H1 (cell line): Measurements from ENCODE around the gene CSF2. TPM values are rescaled to one million over a fixed set of nuclear protein-coding genes. Genes with fewer than 3 reads are reported as not detected.

ENCODE experiments used
- CTCF ChIA-PET: fragments of 300-600 bp; sonication (Branson Sonifier 250); formaldehyde crosslinking; loops from one replicate; lab custom pipeline; 2021; ENCODE audit not compliant: partially characterized antibody; lab: Charles Lee
- POLR2A ChIA-PET: fragments of 300-600 bp; sonication (Branson Sonifier 250); formaldehyde crosslinking; loops from one replicate; lab custom pipeline; 2021; ENCODE audit warnings: inconsistent platforms; ENCODE audit not compliant: partially characterized antibody; lab: Charles Lee
- DNase-seq, 2 experiments: peaks; one replicate each; pipeline versions ENCODE4 v3.0.0 to v3.0.0-alpha.2; 2010 to 2022; ENCODE audit warnings: low spot score in 2 of 2, low read depth in 1 of 2, mixed read lengths in 1 of 2
- FAIRE-seq: peaks from 2 replicates; lab custom pipeline; 2011; peaks lifted over from hg19 to GRCh38; lab: Jason Lieb, UNC
- H2AFZ ChIP-seq: 2 replicates; pipeline ENCODE4 v1.8.1; 2012; ENCODE audit warnings: low read length, inconsistent platforms
- H2AK5ac ChIP-seq: 2 replicates; pipeline ENCODE4 v1.6.1; 2013; ENCODE audit warnings: low read depth, low read length
- H2BK120ac ChIP-seq: replicated peaks from 2 replicates; pipeline ENCODE3; 2013; ENCODE audit warnings: low read depth, low read length, inconsistent platforms
- H2BK12ac ChIP-seq: 2 replicates; pipeline ENCODE4 v1.6.1; 2013; ENCODE audit warnings: low read depth, low read length
- H2BK15ac ChIP-seq: 2 replicates; pipeline ENCODE4 v1.6.1; 2013; ENCODE audit warnings: low read length
- H2BK20ac ChIP-seq: 2 replicates; pipeline ENCODE4 v1.6.1; 2013; ENCODE audit warnings: low read length
- H2BK5ac ChIP-seq: 2 replicates; pipeline ENCODE4 v1.6.1; 2013; ENCODE audit warnings: low read depth, low read length
- H3K14ac ChIP-seq: 2 replicates; pipeline ENCODE4 v1.6.1; 2013; ENCODE audit warnings: inconsistent platforms; ENCODE audit not compliant: insufficient read length
- H3K18ac ChIP-seq: 2 replicates; pipeline ENCODE4 v1.6.1; 2013; ENCODE audit warnings: low read length; ENCODE audit errors: extremely low read depth
- H3K23ac ChIP-seq: 2 replicates; pipeline ENCODE4 v1.6.1; 2013; ENCODE audit warnings: inconsistent platforms; ENCODE audit not compliant: insufficient read length
- H3K23me2 ChIP-seq: 2 replicates; pipeline ENCODE4 v1.6.1; 2013; ENCODE audit warnings: low read depth, low read length
- H3K27ac ChIP-seq: 2 replicates; pipeline ENCODE4 v1.6.1; 2011; ENCODE audit warnings: low read depth, low read length, inconsistent platforms
- H3K27me3 ChIP-seq, 4 experiments: replicated peaks in 1 of 4; 1 replicate in 1 of 4; 2 replicates in 3 of 4; pipeline versions ENCODE4 v1.6.1 to v1.8.1; 2011 to 2013; ENCODE audit warnings: low read length in 3 of 4, mild to moderate bottlenecking in 3 of 4, inconsistent platforms in 2 of 4, mixed read lengths in 2 of 4, moderate library complexity in 1 of 4; ENCODE audit not compliant: control insufficient read depth in 3 of 4, insufficient read depth in 3 of 4; ENCODE audit errors: extremely low read depth in 1 of 4
- H3K36me3 ChIP-seq, 4 experiments: 2 replicates each; pipeline versions ENCODE4 v1.6.1 to v1.8.1; 2011 to 2013; ENCODE audit warnings: mild to moderate bottlenecking in 4 of 4, low read length in 3 of 4, moderate library complexity in 2 of 4, control low read depth in 1 of 4, inconsistent platforms in 1 of 4; ENCODE audit not compliant: insufficient read depth in 4 of 4, control insufficient read depth in 2 of 4
- H3K4ac ChIP-seq: replicated peaks from 2 replicates; pipeline ENCODE3; 2013; ENCODE audit warnings: low read length, low read depth, mixed read lengths, inconsistent platforms; ENCODE audit not compliant: insufficient read length
- H3K4me1 ChIP-seq, 4 experiments: replicated peaks in 1 of 4; 1 replicate in 1 of 4; 2 replicates in 3 of 4; pipeline versions ENCODE4 v1.6.1 to v1.8.1; 2011 to 2013; ENCODE audit warnings: low read length in 3 of 4, inconsistent platforms in 2 of 4, mixed read lengths in 1 of 4; ENCODE audit not compliant: insufficient read depth in 4 of 4, control insufficient read depth in 3 of 4
- H3K4me2 ChIP-seq, 2 experiments: 2 replicates each; pipeline versions ENCODE4 v1.6.1 to v1.8.1; 2011 to 2013; ENCODE audit warnings: low read depth in 2 of 2, low read length in 2 of 2, control low read depth in 1 of 2, inconsistent platforms in 1 of 2, mild to moderate bottlenecking in 1 of 2; ENCODE audit not compliant: insufficient read depth in 1 of 2
- H3K4me3 ChIP-seq, 4 experiments: fragments of 200-600, 300-600 bp in 1 of 4; sonication (generic), shearing (Covaris generic), sonication (Bioruptor Twin) in 1 of 4; 2 replicates each; pipeline versions ENCODE4 v1.5.1 to v1.8.1; 2011 to 2016; ENCODE audit warnings: low read length in 4 of 4, low read depth in 3 of 4, control low read depth in 2 of 4, inconsistent platforms in 2 of 4, mild to moderate bottlenecking in 2 of 4, mixed read lengths in 1 of 4, moderate library complexity in 1 of 4; ENCODE audit not compliant: insufficient read depth in 2 of 4; ENCODE audit errors: extremely low read depth in 1 of 4
- H3K56ac ChIP-seq: replicated peaks from 2 replicates; pipeline ENCODE3; 2013; ENCODE audit warnings: low read depth, mild to moderate bottlenecking, mixed read lengths, low read length, inconsistent platforms; ENCODE audit not compliant: insufficient read length
- H3K79me1 ChIP-seq: 2 replicates; pipeline ENCODE4 v1.6.1; 2013; ENCODE audit warnings: low read depth, low read length, control low read depth
- H3K79me2 ChIP-seq, 2 experiments: 2 replicates each; pipeline versions ENCODE4 v1.6.1 to v1.8.1; 2012 to 2013; ENCODE audit warnings: low read length in 2 of 2, mild to moderate bottlenecking in 2 of 2, inconsistent platforms in 1 of 2; ENCODE audit not compliant: insufficient read depth in 2 of 2, control insufficient read depth in 1 of 2
- H3K9ac ChIP-seq, 4 experiments: replicated peaks in 1 of 4; 1 replicate in 1 of 4; 2 replicates in 3 of 4; pipeline versions ENCODE4 v1.6.1 to v1.8.1; 2011 to 2013; ENCODE audit warnings: low read depth in 3 of 4, low read length in 3 of 4, control low read depth in 2 of 4, mild to moderate bottlenecking in 2 of 4, moderate library complexity in 2 of 4, inconsistent platforms in 1 of 4; ENCODE audit errors: extremely low read depth in 1 of 4
- H3K9me3 ChIP-seq, 2 experiments: 2 replicates each; pipeline versions ENCODE4 v1.6.1 to v1.8.1; 2012 to 2013; ENCODE audit warnings: mild to moderate bottlenecking in 2 of 2, moderate library complexity in 2 of 2, control low read depth in 1 of 2, inconsistent platforms in 1 of 2, low read depth in 1 of 2, low read length in 1 of 2, mixed read lengths in 1 of 2; ENCODE audit not compliant: insufficient read depth in 2 of 2
- H4K20me1 ChIP-seq, 2 experiments: replicated peaks in 1 of 2; 2 replicates each; pipeline versions ENCODE3 to v1.8.1; 2011 to 2013; ENCODE audit warnings: inconsistent platforms in 2 of 2, low read length in 2 of 2, mild to moderate bottlenecking in 1 of 2; ENCODE audit not compliant: insufficient read depth in 2 of 2, control insufficient read depth in 1 of 2
- H4K5ac ChIP-seq: 2 replicates; pipeline ENCODE4 v1.6.1; 2013; ENCODE audit warnings: low read length, low read depth, mixed read lengths, inconsistent platforms; ENCODE audit not compliant: insufficient read length
- H4K8ac ChIP-seq: 2 replicates; pipeline ENCODE4 v1.8.0; 2013; ENCODE audit warnings: mild to moderate bottlenecking, moderate library complexity, low read length, inconsistent platforms; ENCODE audit not compliant: insufficient read depth; ENCODE audit errors: extremely low read depth
- H4K91ac ChIP-seq: replicated peaks from 2 replicates; pipeline ENCODE3; 2013; ENCODE audit warnings: low read length, mixed read lengths, inconsistent platforms; ENCODE audit not compliant: insufficient read length
- POLR2AphosphoS5 ChIP-seq: IDR thresholded peaks from 2 replicates; pipeline ENCODE4 v1.6.1; 2011; ENCODE audit warnings: low read depth, low read length
- SIX5 ChIP-seq: IDR thresholded peaks from 2 replicates; pipeline ENCODE4 v1.6.1; 2011; ENCODE audit warnings: mild to moderate bottlenecking, low read depth, low read length
- WGBS, 2 experiments: shearing (Covaris generic) in 1 of 2; methylation state at CpG; one replicate each; pipeline versions ENCODE4 v1.1.6 to v1.1.7; 2013 to 2015; ENCODE audit warnings: low lambda C conversion rate in 2 of 2, mixed read lengths in 2 of 2, inconsistent platforms in 1 of 2, low coverage in 1 of 2, missing lambda C conversion rate in 1 of 2; ENCODE audit not compliant: insufficient replicate concordance in 2 of 2, insufficient coverage in 1 of 2, insufficient read length in 1 of 2; ENCODE audit errors: extremely low coverage in 1 of 2, missing lambda C conversion rate in 1 of 2; 5-methylcytosine and 5-hydroxymethylcytosine counted together
- polyA plus RNA-seq, 7 experiments: library from polyadenylated mRNA; depleted of rRNA in 3 of 7; stranded (reverse) in 5 of 7; unstranded in 2 of 7; fragments of >200 nt in 5 of 7; fragments of 200-250 nt in 2 of 7; gene quantifications; 1 replicate in 5 of 7; 2 replicates in 1 of 7; 4 replicates in 1 of 7; pipeline versions ENCODE4 v1.2.1 to v1.2.3, GENCODE V29; 2011 to 2013; ENCODE audit warnings: missing spikeins in 2 of 7, mixed read lengths in 2 of 7
- total RNA-seq: library from RNA; stranded (reverse); fragmentation: NEBNext Ultra II Directional; extraction: Animal tissue kit (Norgen Biotek cat#: 25700); gene quantifications from 2 replicates; pipeline ENCODE4 v1.2.1, GENCODE V29; 2021

CSF2 gene
- total and polyA plus RNA-seq, 2 of the 8 experiments (the other 6 are each of a cell fraction or from before 2014, with no cell fraction given) = not detected

DNA sequence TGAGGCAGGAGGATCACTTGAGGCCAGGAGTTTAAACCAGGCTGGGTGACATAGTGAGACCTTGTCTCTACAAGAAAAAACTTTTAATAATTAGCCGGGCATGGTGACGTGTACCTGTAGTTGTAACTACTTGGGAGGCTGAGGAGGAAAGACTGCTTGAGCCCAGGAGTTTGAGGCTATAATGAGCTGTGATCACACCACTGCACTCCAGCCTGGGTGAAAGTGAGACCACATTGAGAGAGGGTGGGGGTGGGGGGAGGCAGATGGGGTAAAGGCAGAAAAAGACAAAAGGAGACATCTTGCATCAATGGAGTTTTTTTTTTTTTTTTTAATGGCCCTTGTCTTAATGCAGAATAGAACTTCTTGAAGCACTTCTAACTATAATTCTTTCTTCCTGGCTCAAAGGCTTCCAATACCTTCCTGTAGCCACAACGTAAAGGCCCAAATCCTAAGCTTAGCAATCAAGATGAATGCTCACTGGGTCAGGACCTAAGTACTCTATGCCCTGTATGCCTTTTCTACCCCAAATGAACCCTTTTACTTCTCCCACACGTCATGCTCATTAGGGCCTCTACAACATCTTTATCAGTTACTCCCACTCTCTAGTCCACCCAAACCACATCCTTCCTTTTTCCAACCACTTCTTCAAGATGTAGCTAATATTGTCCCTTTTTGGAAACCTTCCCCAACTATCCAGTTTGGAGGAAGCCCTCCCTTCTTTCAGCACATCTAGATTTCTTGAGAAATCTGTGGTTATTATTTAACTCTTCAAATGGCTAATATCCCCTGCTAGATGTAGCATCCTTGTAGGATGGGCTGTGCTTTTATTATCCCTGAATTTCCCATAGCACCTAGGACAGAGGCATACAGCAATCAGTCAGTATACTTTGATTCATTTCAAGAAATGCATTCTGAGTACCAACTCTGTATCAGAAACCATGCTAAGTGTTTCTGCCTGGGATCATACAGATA is 40.8 kb downstream of the CSF2 start:
- 87% methylated on average over 4 of the region's 4 CpGs; no CpG with 5 or more reads in 1 of the 2 experiments for WGBS, 2 experiments
- Histone ChIP-seq H3K27me3 (no peaks in the 10 kb centered on the region), H3K23ac (no peak overlapping the region), H3K23me2 (no peaks in the 10 kb centered on the region), H2BK5ac (no peak overlapping the region), H4K91ac (no peak overlapping the region), H4K8ac (no peak overlapping the region), H3K79me1 (no peaks in the 10 kb centered on the region), H3K4me2 (no peak overlapping the region), H3K79me2 (no peaks in the 10 kb centered on the region), H2BK12ac (no peak overlapping the region), H3K14ac (no peak overlapping the region), H2BK15ac (no peak overlapping the region), H3K9me3 (no peaks in the 10 kb centered on the region), H3K27ac (no peak overlapping the region), H3K18ac (no peak overlapping the region), H4K20me1 (no peaks in the 10 kb centered on the region), H3K4me1 (peaks cover 0 to 5% (median 2%) of the 10 kb centered on the region in 4 experiments; a peak in 4 of 7 replicates), H3K9ac (no peak overlapping the region), H2AK5ac (no peak overlapping the region), H2BK20ac (no peak overlapping the region), H2BK120ac (no peak overlapping the region), H3K4me3 (no peak overlapping the region), H3K4ac (no peak overlapping the region), H3K56ac (no peak overlapping the region), H3K36me3 (no peaks in the 10 kb centered on the region), H4K5ac (no peak overlapping the region), H2AFZ (no peak overlapping the region)
- TF ChIP-seq POLR2AphosphoS5 (no peak), SIX5 (no peak)
- ChIA-PET CTCF (interaction anchor here (1.5 kb wide), 1 partner anchor 16 kb away, joined by 4 read pairs; no protein-coding TSS in a partner anchor), POLR2A (no interaction called here)
- FAIRE-seq (no peak), DNase-seq (no peak)
